Fibroblast of upper back skin (primary cell): Measurements from ENCODE around the gene ACAN.

Source experiments
- DNase-seq: peaks from one replicate; pipeline ENCODE4 v3.0.0-alpha.2; 2013

Gene ACAN

DNA sequence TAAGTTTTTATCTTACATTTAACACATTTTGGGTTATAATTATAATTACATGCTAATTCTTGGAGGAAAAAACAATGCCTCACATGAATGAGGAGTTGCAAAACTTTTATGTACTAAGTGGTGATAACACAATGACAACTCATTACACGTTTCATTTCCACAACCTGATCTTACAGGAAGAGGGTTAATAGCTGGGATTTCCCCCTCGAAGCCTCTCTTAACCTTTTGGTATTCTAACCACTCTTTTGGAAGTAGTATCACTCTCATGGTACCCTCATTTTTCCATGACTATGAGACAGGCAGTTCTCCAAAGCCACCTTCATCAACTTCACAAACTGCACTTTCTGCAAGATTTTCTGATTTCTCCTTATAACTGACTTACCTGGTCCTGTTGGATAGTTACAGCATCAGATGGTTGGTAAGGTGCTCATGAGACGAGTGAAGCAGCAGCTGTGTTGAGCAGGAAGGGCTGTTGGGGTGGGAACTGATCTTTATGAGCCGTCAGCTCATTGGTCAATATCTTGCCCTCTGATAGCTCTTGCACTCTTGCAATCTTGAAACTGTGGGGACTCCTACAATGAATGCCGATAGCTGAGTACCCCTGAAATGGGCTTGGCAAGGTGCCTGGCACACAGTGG is 41.6 kb downstream of the ACAN start:
- no peak for DNase-seq

DNA sequence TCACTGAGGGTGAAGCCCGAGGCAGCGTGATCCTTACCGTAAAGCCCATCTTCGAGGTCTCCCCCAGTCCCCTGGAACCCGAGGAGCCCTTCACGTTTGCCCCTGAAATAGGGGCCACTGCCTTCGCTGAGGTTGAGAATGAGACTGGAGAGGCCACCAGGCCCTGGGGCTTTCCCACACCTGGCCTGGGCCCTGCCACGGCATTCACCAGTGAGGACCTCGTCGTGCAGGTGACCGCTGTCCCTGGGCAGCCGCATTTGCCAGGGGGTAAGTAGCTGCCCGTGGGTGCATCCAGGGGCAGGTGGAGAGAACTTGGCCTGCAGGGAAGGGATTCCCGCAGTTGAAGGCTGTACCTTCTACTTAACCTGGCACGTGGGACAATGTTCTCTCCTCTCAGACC is 42.4 kb downstream of the ACAN start:
- DNase-seq = no peak

DNA sequence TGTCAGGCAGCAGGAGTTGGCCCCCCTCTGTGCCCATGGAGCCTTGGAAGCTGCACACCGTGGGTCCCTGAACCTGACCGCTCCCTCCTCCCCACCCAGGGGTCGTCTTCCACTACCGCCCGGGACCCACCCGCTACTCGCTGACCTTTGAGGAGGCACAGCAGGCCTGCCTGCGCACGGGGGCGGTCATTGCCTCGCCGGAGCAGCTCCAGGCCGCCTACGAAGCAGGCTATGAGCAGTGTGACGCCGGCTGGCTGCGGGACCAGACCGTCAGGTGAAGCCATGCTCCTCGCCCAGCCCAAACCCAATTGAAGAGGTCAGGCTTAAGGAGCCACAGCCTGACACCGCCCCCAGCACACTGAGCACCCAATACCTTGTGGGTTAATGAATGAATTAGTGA is 43.9 kb downstream of the ACAN start:
- DNase-seq = no peak

DNA sequence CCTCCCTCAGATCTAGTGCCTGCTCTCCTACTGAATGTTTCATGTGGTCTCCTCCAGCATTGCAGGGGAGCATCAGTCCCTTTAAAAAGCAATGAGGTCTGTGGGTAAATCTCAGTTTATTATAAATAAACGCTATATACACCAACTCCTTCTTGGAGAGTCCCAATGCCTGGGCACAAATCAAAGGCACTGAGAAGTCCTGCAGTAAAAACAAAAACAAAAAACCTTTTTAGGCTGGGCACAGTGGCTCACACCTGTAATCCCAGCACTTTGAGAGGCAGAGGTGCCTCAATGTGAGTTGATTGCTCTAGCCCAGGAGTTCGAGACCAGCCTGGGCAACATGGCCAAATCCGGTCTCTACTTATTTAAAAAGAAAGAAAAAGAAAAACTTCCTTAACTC is 45.0 kb downstream of the ACAN start:
- DNase-seq = no peak

DNA sequence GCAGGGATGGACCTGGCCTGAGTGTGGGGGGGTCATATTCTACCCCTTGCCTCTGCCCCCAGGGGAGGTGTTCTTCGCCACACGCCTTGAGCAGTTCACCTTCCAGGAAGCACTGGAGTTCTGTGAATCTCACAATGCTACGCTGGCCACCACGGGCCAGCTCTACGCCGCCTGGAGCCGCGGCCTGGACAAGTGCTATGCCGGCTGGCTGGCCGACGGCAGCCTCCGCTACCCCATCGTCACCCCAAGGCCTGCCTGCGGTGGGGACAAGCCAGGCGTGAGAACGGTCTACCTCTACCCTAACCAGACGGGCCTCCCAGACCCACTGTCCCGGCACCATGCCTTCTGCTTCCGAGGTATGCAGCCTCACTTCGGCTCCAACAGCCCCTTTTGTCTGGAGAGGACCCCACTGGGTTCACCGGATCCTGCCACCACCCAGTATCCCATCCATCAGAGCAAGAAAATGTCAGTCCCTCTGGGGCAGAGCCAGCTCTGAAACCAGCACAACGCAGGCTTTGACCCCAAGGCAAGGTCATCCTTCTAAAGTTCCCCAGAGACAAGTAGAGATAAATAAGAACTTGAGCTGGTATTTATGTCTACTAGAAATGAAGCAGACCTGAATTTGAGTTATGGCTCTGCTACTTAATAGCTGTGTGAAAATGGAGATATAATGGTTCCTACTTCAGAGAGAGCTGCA is 46.3 kb downstream of the ACAN start:
- DNase-seq = no peak

DNA sequence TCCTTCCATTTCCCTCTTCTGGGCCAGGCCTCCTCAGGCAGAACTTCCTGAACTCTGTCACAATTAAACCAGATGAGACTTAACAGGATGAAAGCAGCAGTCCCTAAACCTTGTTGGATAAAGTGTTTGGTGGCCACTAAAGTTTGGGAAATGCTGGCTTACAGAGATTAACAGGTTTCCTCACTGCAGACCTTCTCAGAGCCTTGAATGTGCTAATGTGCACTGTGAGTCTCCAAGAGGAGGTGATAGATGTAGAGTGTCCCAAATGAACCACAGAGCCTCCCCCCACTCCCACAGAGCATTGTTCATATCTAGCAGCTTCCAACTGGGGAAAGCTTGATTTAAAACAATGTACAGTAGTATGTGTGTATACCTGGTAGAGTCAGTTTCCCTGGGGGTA is 49.2 kb downstream of the ACAN start:
- DNase-seq = no peak

DNA sequence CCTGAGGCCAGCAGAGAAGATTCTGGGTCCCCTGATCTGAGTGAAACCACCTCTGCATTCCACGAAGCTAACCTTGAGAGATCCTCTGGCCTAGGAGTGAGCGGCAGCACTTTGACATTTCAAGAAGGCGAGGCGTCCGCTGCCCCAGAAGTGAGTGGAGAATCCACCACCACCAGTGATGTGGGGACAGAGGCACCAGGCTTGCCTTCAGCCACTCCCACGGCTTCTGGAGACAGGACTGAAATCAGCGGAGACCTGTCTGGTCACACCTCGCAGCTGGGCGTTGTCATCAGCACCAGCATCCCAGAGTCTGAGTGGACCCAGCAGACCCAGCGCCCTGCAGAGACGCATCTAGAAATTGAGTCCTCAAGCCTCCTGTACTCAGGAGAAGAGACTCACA is 55.7 kb downstream of the ACAN start:
- DNase-seq = no peak

DNA sequence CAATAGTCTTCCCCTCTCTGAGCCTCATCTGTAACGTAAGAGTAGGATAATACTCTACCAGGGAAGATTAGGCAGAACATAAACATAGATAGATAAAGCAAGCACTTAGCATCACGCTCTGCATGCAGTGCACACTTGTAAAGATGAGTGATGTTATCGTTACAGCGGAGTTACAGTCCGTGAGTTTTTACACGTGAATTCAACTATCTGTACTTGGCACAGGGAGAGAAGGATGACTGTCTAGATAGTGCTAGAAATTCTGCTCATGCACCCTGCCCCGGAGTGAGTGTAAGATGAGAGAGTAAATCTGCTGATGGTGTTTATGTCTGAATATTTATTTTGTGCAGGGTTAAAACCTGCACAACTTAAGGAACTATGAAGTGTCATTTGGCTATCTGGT is 56.3 kb downstream of the ACAN start:
- no peak for DNase-seq

DNA sequence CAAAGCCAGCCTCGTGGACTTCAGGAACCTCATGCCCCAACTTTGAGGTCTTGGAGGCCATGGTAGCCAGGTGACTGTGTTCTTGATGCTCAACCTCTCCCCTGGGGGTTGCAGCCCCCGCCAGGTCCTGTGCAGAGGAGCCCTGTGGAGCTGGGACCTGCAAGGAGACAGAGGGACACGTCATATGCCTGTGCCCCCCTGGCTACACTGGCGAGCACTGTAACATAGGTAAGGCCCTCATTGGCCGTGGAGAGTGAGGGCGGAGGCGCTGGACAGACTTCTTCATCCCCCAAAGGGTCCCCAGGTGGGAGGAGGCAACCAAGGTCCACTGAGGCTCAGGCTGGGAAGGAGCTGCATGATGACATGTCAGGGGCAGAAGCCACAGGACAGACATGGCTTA is 57.0 kb downstream of the ACAN start:
- no peak for DNase-seq

DNA sequence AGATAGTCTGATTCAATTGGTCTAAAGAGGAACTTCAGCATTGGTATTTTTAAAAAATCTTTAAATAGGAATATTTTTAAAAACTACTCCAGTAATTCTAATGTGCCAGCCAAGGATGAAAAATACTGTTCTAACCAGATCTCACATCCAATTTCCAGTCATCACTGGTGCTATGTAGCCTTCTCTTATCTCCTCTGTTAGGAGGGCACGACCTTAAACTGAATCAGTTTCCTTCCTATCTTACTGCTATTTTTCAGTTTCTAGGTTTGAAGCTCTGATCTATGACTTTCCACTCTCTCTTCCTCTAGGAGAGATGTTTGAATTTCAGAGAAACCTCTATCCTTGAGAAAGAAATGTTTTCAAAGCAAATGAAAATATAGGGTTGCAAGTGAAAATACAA is 60.2 kb downstream of the ACAN start:
- no peak for DNase-seq

DNA sequence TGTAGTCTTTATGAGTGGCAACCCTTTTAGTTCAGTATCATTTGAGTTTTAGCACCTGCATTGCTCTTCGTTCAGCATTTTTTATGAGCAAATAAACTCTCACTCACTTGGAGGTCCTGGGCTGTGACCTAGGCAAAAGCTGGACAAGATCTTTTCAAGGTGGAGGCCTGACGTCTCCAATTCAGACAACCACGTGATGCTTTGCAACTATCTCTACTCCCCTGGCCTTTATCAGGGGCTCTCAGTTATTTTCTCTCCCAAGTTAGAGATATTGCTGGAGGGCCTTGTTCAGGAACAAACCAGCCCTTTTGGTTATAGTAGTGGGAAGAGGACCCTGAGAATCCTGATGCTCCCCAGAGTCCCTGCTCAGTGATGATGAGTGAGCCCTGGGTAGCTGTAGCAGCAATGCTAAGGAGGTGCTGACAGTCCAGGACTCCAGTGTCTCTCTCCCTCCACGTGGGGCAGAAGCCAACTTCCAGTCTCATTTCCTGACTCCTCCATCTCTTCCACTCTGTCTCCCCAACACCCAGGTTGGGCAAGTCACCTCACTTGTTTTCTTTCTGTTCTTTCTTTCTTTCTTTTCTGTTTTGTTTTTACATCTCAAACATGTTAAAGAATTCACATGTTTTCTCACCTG is 61.7 kb downstream of the ACAN start:
- DNase-seq = no peak

DNA sequence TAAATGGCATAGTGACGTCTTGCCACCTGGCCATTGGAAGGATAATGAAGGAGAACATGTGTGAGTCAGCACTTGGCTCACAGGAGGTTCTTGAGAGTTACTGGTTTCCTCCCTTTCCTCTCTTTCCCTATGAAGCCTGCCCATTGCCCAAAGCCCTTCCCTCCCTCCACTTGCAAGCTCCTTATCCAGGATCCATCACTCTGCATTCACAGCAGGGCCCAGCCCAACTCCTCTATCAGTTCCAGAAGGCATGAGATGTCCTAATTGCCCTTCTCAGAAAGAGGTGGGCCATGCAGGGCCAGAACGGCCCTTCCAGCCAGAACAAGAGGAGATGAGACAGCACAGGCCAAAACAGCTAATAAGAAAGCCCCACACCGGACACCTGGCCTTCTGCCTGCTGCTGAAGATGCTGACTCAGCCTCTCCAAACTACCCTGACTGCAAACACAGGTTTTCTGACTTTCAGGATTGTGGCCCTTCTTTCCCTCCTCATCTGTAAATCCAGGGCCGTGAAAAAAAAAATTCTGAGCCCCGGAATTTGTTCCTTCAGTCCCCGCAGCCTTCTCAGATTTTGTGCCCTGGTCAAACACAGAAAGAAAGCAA is 62.4 kb downstream of the ACAN start:
- DNase-seq = no peak

DNA sequence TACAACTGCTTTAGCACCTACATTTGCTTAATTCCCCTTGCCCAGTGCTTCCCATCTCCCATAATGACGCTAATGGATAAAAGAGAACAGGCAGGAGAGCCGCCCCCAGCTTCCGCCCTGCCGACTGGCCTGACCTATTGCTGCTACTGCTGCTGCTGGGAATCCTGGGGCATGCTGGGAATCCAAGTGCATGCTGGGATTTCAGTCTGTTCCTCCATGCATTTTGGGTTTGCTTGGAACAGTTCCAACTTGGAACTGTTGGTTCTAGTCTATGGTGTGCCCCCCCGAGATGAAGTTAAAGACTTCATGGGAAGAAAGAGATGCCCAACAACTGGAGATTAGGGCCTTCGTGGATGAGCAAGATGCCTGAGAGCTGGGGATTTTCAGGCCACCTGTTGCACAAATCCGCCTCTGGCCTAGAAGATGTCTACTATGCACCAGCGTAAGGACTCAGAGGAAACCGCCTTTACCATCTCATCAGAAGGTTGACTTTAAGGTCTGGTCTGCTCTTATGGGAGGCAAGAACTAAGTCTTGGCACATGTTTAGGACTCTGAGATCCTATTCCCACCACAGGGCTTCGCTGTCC is 63.2 kb downstream of the ACAN start:
- DNase-seq = no peak

DNA sequence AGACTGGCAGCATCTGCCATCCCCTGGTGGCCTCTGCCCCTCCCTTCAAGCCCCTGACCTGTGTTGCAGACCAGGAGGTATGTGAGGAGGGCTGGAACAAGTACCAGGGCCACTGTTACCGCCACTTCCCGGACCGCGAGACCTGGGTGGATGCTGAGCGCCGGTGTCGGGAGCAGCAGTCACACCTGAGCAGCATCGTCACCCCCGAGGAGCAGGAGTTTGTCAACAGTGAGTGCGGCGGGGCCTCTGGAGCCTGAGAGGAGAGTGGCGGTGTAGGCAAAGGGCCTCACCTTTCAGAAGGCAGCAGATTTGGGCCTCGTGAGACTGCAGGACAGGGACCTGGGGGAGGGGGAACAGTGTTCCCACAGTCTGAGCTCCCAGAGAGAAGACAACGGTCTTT is 68.1 kb downstream of the ACAN start:
- DNase-seq = no peak

DNA sequence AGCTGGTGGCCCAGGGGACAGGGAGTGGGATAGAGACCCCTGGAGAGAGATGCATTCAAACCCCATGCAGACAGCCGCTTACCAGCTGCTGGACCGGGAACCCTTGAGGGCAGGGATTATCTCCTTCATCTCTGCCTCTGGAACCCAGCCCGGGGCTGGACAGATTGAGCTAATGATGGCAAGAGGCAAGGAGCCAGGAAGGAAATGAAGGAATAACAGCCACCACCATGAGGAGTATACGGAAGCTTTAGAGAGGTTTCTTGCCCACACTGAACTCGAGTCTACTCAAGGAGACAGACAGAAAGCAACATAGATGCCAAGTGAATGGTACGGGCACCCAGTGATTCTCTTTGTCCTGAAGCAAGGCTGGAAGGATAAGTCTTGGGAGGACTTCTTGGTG is 68.9 kb downstream of the ACAN start:
- DNase-seq = no peak

DNA sequence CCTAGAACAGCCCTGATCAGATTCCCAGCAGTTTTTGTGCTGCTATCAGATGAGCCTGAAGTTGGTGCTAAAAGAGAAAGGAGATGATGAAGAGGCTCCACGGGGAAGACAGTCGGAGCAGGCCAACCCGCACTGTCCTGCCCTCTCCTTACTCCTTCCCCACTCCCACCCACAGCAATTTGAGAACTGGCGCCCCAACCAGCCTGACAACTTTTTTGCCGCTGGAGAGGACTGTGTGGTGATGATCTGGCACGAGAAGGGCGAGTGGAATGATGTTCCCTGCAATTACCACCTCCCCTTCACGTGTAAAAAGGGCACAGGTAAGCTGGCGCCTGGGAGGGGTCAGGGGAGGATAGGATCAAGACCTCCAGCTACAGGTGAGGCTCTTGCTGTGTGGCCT is 69.5 kb downstream of the ACAN start:
- no peak for DNase-seq

DNA sequence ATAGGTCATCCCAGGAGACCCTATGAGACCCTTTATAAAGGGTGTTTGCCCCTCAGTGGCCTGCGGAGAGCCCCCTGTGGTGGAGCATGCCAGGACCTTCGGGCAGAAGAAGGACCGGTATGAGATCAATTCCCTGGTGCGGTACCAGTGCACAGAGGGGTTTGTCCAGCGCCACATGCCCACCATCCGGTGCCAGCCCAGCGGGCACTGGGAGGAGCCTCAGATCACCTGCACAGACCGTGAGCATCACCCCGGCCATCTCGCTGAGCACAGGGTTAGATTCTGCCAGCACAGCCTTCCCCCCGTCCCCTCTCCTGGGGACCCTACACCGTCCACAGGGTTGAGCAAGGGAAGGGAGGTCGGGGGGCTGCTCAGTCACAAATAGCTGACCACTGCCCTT is 70.5 kb downstream of the ACAN start:
- no peak for DNase-seq

DNA sequence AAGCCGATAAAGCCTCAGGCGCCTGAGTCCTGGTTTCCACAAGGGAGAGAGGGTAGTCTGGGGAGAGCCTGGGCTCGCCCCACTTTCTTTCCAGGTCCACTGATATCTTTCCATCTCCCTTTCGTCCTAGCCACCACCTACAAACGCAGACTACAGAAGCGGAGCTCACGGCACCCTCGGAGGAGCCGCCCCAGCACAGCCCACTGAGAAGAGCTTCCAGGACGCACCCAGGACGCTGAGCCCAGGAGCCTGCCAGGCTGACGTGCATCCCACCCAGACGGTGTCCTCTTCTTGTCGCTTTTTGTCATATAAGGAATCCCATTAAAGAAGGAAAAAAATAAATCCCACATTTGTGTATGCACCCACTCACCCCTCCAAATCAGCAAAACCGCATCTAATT is 71.0 kb downstream of the ACAN start:
- DNase-seq = no peak

DNA sequence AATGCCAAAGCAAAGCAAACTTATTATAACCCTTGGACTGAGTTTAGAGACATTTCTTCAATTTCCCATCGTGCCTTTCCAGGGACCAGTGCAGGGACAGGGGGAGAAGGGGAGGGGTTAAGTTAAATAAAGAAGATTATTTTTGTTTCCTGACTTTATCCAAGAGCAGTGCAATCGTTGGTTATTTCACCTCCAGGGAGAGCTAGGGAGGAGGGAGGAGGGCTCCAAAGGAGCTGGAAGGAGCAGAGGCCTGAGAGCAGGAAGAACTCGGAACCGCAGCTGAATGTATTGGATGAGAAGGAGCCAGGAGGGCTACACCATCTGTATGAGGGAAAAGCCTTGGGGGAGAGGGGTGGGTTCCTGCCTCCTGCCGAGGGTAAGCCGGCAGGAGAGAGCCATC is 71.4 kb downstream of the ACAN start:
- no peak for DNase-seq

DNA sequence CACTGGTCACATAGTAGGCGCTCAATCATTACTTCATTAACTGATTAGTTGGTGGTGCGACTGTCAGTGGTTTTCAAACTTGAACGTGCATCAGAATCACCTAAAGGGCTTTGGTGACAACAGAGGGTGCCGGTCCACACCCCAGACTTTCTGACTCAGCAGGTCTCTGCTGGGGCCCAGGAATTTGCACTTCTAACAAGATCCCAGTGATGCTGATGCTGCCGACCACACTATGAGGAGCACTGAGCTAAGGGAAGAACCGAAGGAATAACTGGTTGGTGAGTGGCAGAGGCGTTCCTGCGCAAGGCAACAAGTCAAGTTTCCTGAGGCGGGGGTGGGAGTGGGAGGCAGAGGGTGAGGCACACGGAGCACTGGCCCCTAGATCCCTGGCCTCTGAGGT is 73.3 kb downstream of the ACAN start:
- DNase-seq = no peak

DNA sequence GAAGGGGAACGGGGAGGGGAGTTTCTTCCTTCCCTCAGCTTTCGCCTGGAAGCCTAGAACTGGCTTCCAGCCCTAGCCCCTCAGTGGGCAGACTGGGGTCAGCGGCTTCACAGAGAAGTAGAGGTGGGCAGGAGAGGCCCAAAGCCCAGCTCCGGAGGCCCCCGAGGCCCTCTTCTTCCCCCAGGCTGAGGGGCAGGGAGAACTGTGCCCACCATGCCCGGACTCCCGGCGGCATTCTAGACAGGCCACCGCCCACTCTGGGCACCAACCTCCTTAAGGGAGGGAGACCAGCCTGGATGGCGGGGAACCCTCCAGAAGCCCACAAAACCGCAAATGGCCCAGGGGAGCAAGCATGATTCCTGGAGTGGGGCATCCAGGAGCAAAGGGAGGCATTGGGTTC is 74.2 kb downstream of the ACAN start:
- no peak for DNase-seq

DNA sequence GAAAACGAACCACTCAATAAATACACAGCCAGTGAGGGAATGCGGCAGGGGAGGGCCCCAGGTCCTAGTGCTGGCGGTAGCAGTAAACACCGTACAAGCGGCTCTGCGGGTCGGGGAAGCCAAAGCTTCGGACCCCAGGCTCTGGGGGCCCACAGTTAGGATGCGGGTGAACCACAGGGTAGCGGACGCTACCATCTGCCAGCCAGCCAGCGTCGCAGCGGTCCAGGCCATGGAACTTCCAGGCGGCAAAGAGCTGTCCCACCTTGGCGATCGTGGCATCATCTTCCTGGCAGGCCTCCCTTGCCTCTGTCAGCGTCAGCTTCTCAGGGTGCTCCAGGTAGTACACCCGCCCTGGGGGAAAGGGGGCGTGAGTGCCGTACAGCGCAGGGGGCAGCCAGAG is 74.7 kb downstream of the ACAN start:
- DNase-seq = no peak

DNA sequence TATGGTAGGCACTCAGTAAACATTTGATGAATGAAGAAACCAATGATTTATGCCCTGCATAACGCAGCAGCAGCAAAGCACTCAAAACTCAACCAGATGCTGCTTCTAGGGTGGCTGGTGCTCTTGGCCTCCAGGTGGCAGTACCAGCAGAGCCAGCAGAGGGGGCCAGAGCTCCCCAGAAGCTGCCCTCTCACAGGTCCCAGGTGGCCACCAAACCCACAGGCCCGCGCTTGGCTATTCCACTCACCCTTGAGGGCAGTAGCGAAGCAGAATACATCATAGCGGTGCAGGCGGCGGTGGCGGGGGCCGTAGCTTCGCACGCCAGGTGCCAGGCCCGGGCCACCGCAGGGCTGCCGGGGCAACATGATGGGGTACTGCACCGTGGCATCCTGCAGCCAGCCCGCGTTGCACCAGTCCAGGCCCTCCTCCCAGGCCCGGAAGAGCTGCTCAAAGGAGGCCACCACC is 75.5 kb downstream of the ACAN start:
- DNase-seq = peak; percentile 37
